ENCODE measurements around the gene ATXN7. TPM values are rescaled to one million over a fixed set of nuclear protein-coding genes. Genes with fewer than 3 reads are reported as not detected.

ATXN7 gene
- total and polyA plus RNA-seq, 4 donors, result 2.8 to 13.6 (median 5.6) TPM

GRCh38 chr3:63942528-63942927 is 78.9 kb downstream of the ATXN7 start:
- Histone ChIP-seq H3K27me3 (ENCODE audit: control insufficient read depth in 4 of 4, insufficient read depth in 4 of 4, low read length in 3 of 4) (no peaks in the 10 kb centered on the region), H3K9ac (ENCODE audit: low read depth in 1 of 2, low read length in 2 of 2) (no peak overlapping the region), H3K4me1 (ENCODE audit: control insufficient read depth in 4 of 4, insufficient read depth in 4 of 4, low read length in 3 of 4) (peaks cover 3 to 15% (median 6%) of the 10 kb centered on the region in 4 donors), H3K9me3 (ENCODE audit: control insufficient read depth in 4 of 4, low read length in 3 of 4) (no peaks in the 10 kb centered on the region), H3K36me3 (ENCODE audit: control insufficient read depth in 4 of 4, insufficient read depth in 3 of 4, low read depth in 1 of 4, low read length in 3 of 4) (no peaks in the 10 kb centered on the region), H3K27ac (ENCODE audit: low read depth in 1 of 2, low read length in 2 of 2) (no peak overlapping the region), H3K4me3 (ENCODE audit: low read depth in 1 of 3, low read length in 3 of 3) (no peak overlapping the region)
- TF ChIP-seq HNF4A (conservative IDR thresholded peaks at IDR 0.05) (no peak), TAF1 (conservative IDR thresholded peaks at IDR 0.05) (no peak), FOXA1 (IDR thresholded peaks at IDR 0.05) (no peak), FOXA2 (IDR thresholded peaks at IDR 0.05) (no peak), JUND (IDR thresholded peaks at IDR 0.05) (no peak), RAD21 (IDR thresholded peaks at IDR 0.05) (no peak), ZBTB33 (IDR thresholded peaks at IDR 0.05) (no peak), NR2F2 (IDR thresholded peaks at IDR 0.05) (no peak), ATF3 (IDR thresholded peaks at IDR 0.05) (no peak), YY1 (IDR thresholded peaks at IDR 0.05) (no peak), REST (IDR thresholded peaks at IDR 0.05) (no peak), HNF4G (IDR thresholded peaks at IDR 0.05) (no peak), EGR1 (IDR thresholded peaks at IDR 0.05; ENCODE audit: low read depth in 2 of 2) (no peak), SP1 (IDR thresholded peaks at IDR 0.05) (no peak), MAX (IDR thresholded peaks at IDR 0.05) (no peak), GABPA (IDR thresholded peaks at IDR 0.05 in 1 of 2, conservative IDR thresholded peaks at IDR 0.05 in 1 of 2) (no peak), RXRA (IDR thresholded peaks at IDR 0.05) (no peak), CTCF (IDR thresholded peaks at IDR 0.05; ENCODE audit: low read depth, low read length, missing input control) (no peak)
- no peak for DNase-seq (ENCODE audit: low spot score)

Data from liver (tissue), 9 donors.